Caco-2 (cell line): ENCODE measurements around the gene RBBP6. TPM values are rescaled to one million over a fixed set of nuclear protein-coding genes. Genes with fewer than 3 reads are reported as not detected.

Experiments
- BruUV-seq: library from RNA; stranded (reverse); fragments of 400-500 nt; replicated peaks from 2 replicates; lab custom pipeline; 2021; lab: Mats Ljungman, UMichigan
- CTCF ChIA-PET: fragments of 300-600 bp; sonication (Branson Sonifier 250); formaldehyde crosslinking; loops from one replicate; lab custom pipeline; 2022; ENCODE audit warnings: antibody characterized with exemption; lab: Charles Lee
- POLR2A ChIA-PET: fragments of 300-600 bp; sonication (Branson Sonifier 250); formaldehyde crosslinking; loops from one replicate; lab custom pipeline; 2022; ENCODE audit warnings: antibody characterized with exemption; lab: Charles Lee
- DNase-seq, 2 experiments: peaks; one replicate each; pipeline versions ENCODE4 v3.0.0 to v3.0.0-alpha.2; 2020 to 2022
- H3K27me3 ChIP-seq: replicated peaks from 2 replicates; pipeline ENCODE4 v1.6.0; 2011; ENCODE audit warnings: low read length; ENCODE audit not compliant: control insufficient read depth, insufficient read depth
- H3K36me3 ChIP-seq: 2 replicates; pipeline ENCODE4 v1.5.1; 2011; ENCODE audit warnings: low read length; ENCODE audit not compliant: control insufficient read depth, insufficient read depth
- H3K4me1 ChIP-seq: fragments of 250-450 bp; sonication (Bioruptor Pico); 2 replicates; pipeline ENCODE4 v1.5.1; 2020; ENCODE audit warnings: mild to moderate bottlenecking
- H3K4me3 ChIP-seq: 2 replicates; pipeline ENCODE4 v1.5.1; 2011; ENCODE audit warnings: low read depth, mild to moderate bottlenecking, control low read depth, low read length
- H3K9me3 ChIP-seq: fragments of 250-450 bp; sonication (Bioruptor Pico); 2 replicates; pipeline ENCODE4 v1.5.1; 2020; ENCODE audit warnings: mild to moderate bottlenecking, moderate library complexity
- H3K27ac Mint-ChIP-seq: one replicate; pipeline ENCODE4 v1.8.0; 2022; ENCODE audit warnings: mixed read lengths; ENCODE audit not compliant: unreplicated experiment
- H3K27me3 Mint-ChIP-seq: one replicate; pipeline ENCODE4 v1.8.0; 2022; ENCODE audit warnings: mixed read lengths; ENCODE audit not compliant: insufficient read depth, unreplicated experiment
- H3K36me3 Mint-ChIP-seq: one replicate; pipeline ENCODE4 v1.8.0; 2022; ENCODE audit warnings: mild to moderate bottlenecking, mixed read lengths; ENCODE audit not compliant: insufficient read depth, unreplicated experiment
- H3K4me1 Mint-ChIP-seq: one replicate; pipeline ENCODE4 v1.8.0; 2022; ENCODE audit warnings: low read depth, mixed read lengths; ENCODE audit not compliant: unreplicated experiment
- H3K4me3 Mint-ChIP-seq: one replicate; pipeline ENCODE4 v1.8.0; 2022; ENCODE audit warnings: mild to moderate bottlenecking, moderate library complexity, mixed read lengths; ENCODE audit not compliant: unreplicated experiment
- H3K9me3 Mint-ChIP-seq: one replicate; pipeline ENCODE4 v1.8.0; 2022; ENCODE audit warnings: mixed read lengths; ENCODE audit not compliant: unreplicated experiment
- CTCF ChIP-seq, 2 experiments: fragments of 200-600 bp in 1 of 2; IDR thresholded peaks; 1 replicate in 1 of 2; 2 replicates in 1 of 2; pipeline versions ENCODE4 v1.5.1 to v1.8.0; 2011 to 2022; ENCODE audit warnings: antibody characterized with exemption in 1 of 2, control low read depth in 1 of 2, inconsistent platforms in 1 of 2, low read depth in 1 of 2, low read length in 1 of 2, mild to moderate bottlenecking in 1 of 2, moderate library complexity in 1 of 2; ENCODE audit not compliant: insufficient read depth in 1 of 2, severe bottlenecking in 1 of 2, unreplicated experiment in 1 of 2
- intact Hi-C: fragments of 100-400 bp; cut with micrococcal nuclease; formaldehyde crosslinking; loops from one replicate; pipeline ENCODE4 v1.10.0; 2022; ENCODE audit not compliant: unreplicated experiment
- total RNA-seq: library from RNA; stranded (reverse); gene quantifications from 2 replicates; pipeline ENCODE4 v1.2.3, GENCODE V29; 2022

Gene RBBP6
- total RNA-seq, 1 experiment from 2014 or later = 38.7 TPM

GRCh38 chr16:24539850-24540601, 660 bp downstream of the RBBP6 start:
- Mint-ChIP-seq H3K36me3 (peaks cover 18% of the 10 kb centered on the region), H3K27me3 (no peaks in the 10 kb centered on the region), H3K27ac (peak overlapping the region; percentile 100), H3K4me3 (peak overlapping the region; percentile 98), H3K4me1 (peaks cover 8% of the 10 kb centered on the region), H3K9me3 (no peaks in the 10 kb centered on the region)
- Histone ChIP-seq H3K4me3 (peak overlapping the region; percentile 94), H3K9me3 (no peaks in the 10 kb centered on the region), H3K36me3 (no peaks in the 10 kb centered on the region), H3K27me3 (no peaks in the 10 kb centered on the region), H3K4me1 (peaks cover 6% of the 10 kb centered on the region; the same call in 1 of the 2 replicates)
- intact Hi-C loops = loop anchor here (1.0 to 5.0 kb wide), 2 partner anchors 23 to 863 kb away; partner anchors contain the start of gene PLK1
- DNase-seq = peak in 1 of 2 experiments; percentile 38
- no peak for TF ChIP-seq CTCF (IDR thresholded peaks at IDR 0.05; ENCODE audit: insufficient read depth in 1 of 2, low read depth in 1 of 2, low read length in 1 of 2, severe bottlenecking in 1 of 2, unreplicated experiment in 1 of 2)
- CTCF ChIA-PET = no interaction called here
- POLR2A ChIA-PET = no interaction called here
- BruUV-seq = no TSS peak

- no peaks in the 10 kb centered on the region for H3K36me3 ChIP-seq
- H3K36me3 Mint-ChIP-seq = peaks cover 18% of the 10 kb centered on the region
- no peaks in the 10 kb centered on the region for H3K27me3 Mint-ChIP-seq
- H3K4me1 Mint-ChIP-seq = peaks cover 8% of the 10 kb centered on the region
- H3K4me3 Mint-ChIP-seq = peak overlapping the region; percentile 98
- POLR2A ChIA-PET = interaction anchor here (0.7 kb wide), 1 partner anchor 190 kb away, joined by 3 read pairs; no protein-coding TSS in a partner anchor
- no peaks in the 10 kb centered on the region for H3K9me3 Mint-ChIP-seq
- no peaks in the 10 kb centered on the region for H3K9me3 ChIP-seq
- H3K4me3 ChIP-seq = peak overlapping the region; percentile 94
- peak overlapping the region; percentile 100 for H3K27ac Mint-ChIP-seq
- peak in 1 of 2 experiments; percentile 20 for DNase-seq
- CTCF ChIA-PET = interaction anchor here (0.6 to 1.0 kb wide), 3 partner anchors 23 to 260 kb away, joined by 3 to 8 read pairs (median 3); no protein-coding TSS in a partner anchor
- H3K4me1 ChIP-seq = peaks cover 6% of the 10 kb centered on the region; the same call in 1 of the 2 replicates
- BruUV-seq = no TSS peak
- TF ChIP-seq CTCF (IDR thresholded peaks at IDR 0.05; ENCODE audit: insufficient read depth in 1 of 2, low read depth in 1 of 2, low read length in 1 of 2, severe bottlenecking in 1 of 2, unreplicated experiment in 1 of 2) = no peak
- intact Hi-C loops = no loop called here
- H3K27me3 ChIP-seq = no peaks in the 10 kb centered on the region
Measured at GRCh38 chr16:24540602-24541210, 1.3 kb downstream of the RBBP6 start.

GRCh38 chr16:24541233-24541933, 2.0 kb downstream of the RBBP6 start:
- Mint-ChIP-seq H3K9me3 (no peaks in the 10 kb centered on the region), H3K4me1 (peaks cover 8% of the 10 kb centered on the region), H3K27ac (peak overlapping the region; percentile 100), H3K4me3 (peak overlapping the region; percentile 98), H3K36me3 (peaks cover 20% of the 10 kb centered on the region), H3K27me3 (no peaks in the 10 kb centered on the region)
- Histone ChIP-seq H3K36me3 (no peaks in the 10 kb centered on the region), H3K4me1 (peaks cover 6% of the 10 kb centered on the region; the same call in 1 of the 2 replicates), H3K27me3 (no peaks in the 10 kb centered on the region), H3K4me3 (peak overlapping the region; percentile 94), H3K9me3 (no peaks in the 10 kb centered on the region)
- TSS peak; percentile 23 for BruUV-seq
- DNase-seq = no peak
- POLR2A ChIA-PET = interaction anchor here (0.7 kb wide), 1 partner anchor 190 kb away, joined by 3 read pairs; no protein-coding TSS in a partner anchor
- intact Hi-C loops = no loop called here
- CTCF ChIA-PET = interaction anchor here (0.6 to 1.0 kb wide), 3 partner anchors 24 to 259 kb away, joined by 3 to 8 read pairs (median 3); no protein-coding TSS in a partner anchor
- TF ChIP-seq CTCF (IDR thresholded peaks at IDR 0.05; ENCODE audit: insufficient read depth in 1 of 2, low read depth in 1 of 2, low read length in 1 of 2, severe bottlenecking in 1 of 2, unreplicated experiment in 1 of 2) = no peak
